K562 (cell line): ENCODE results near the gene MRNIP. TPM values are rescaled to one million over a fixed set of nuclear protein-coding genes. Genes with fewer than 3 reads are reported as not detected.

Experiments
- CCNT2 ChIP-seq: IDR thresholded peaks from 2 replicates; pipeline ENCODE4 v1.6.1; 2011; ENCODE audit warnings: borderline replicate concordance, low read depth, mild to moderate bottlenecking, moderate library complexity, mixed read lengths, low read length; ENCODE audit not compliant: insufficient read length; ENCODE audit errors: extremely low read depth
- CHAMP1 ChIP-seq: fragments of 450-650 bp; IDR thresholded peaks from 2 replicates; pipeline ENCODE4 v1.6.1; 2016; ENCODE audit warnings: mild to moderate bottlenecking
- CHD7 ChIP-seq: fragments of 200-600 bp; sonication (generic); IDR thresholded peaks from one replicate; pipeline ENCODE4 v1.6.1; 2012; ENCODE audit warnings: mild to moderate bottlenecking, low read depth, low read length, inconsistent platforms
- DPF2 ChIP-seq: fragments of 450-650 bp; IDR thresholded peaks from 2 replicates; pipeline ENCODE4 v1.6.1; 2016
- HDGF ChIP-seq: fragments of 450-650 bp; IDR thresholded peaks from 2 replicates; pipeline ENCODE4 v1.6.1; 2016
- PREB ChIP-seq: sonication (generic); formaldehyde crosslinking; IDR thresholded peaks from 2 replicates; pipeline ENCODE4 v1.8.1; 2023; ENCODE audit warnings: mild to moderate bottlenecking, missing genetic modification reagents
- SAFB2 ChIP-seq: fragments of 200-400 bp; formaldehyde crosslinking; IDR thresholded peaks from 2 replicates; pipeline ENCODE4 v1.6.1; 2018; ENCODE audit warnings: borderline replicate concordance, low read length, low read depth, moderate library complexity; ENCODE audit not compliant: severe bottlenecking
- SETDB1 ChIP-seq: IDR thresholded peaks from one replicate; pipeline ENCODE4 v1.6.1; 2012; ENCODE audit warnings: low read length, control low read depth, inconsistent platforms
- TAL1 ChIP-seq: fragments of 450-650 bp; IDR thresholded peaks from 2 replicates; pipeline ENCODE4 v1.6.1; 2016; ENCODE audit warnings: mild to moderate bottlenecking
- polyA plus RNA-seq, 8 experiments: library from polyadenylated mRNA; depleted of rRNA in 4 of 8; stranded (reverse) in 5 of 8; unstranded in 3 of 8; fragments of >200 nt; fragmentation: Nextera tagmentation in 2 of 8; fragmentation: Illumina TruSeq in 1 of 8; extraction: Ambion mirVana in 2 of 8; extraction: Trizol in 1 of 8; gene quantifications; 2 replicates each; pipeline versions ENCODE4 v1.2.1 to v1.2.3, GENCODE V29; 2011 to 2014; ENCODE audit warnings: inconsistent platforms in 1 of 8, missing spikeins in 1 of 8
- total RNA-seq, 7 experiments: library from RNA; depleted of rRNA in 6 of 7; stranded (reverse); fragments of >200 nt in 6 of 7; fragmentation: Illumina TruSeq in 2 of 7; extraction: Trizol in 2 of 7; gene quantifications; 2 replicates each; pipeline versions ENCODE4 v1.2.1 to v1.2.3, GENCODE V29; 2011 to 2021; ENCODE audit warnings: low replicate concordance in 1 of 7

Gene MRNIP
- total and polyA plus RNA-seq, 9 of the 15 experiments (the other 6 are each of a cell fraction or from before 2014, with no cell fraction given): 3.6 to 39.0 (median 16.8) TPM

GRCh38 chr5:179836225-179837019, 22.2 kb downstream of the MRNIP start (continued):
- TF ChIP-seq TAL1 (0 out of 2 replicates have a peak, but pooled peaks have one; percentile 7), CCNT2 (peak; percentile 58), CHD7 (no peak), SETDB1 (no peak), SAFB2 (no peak), CHAMP1 (no peak), PREB (no peak), HDGF (no peak), DPF2 (peak; percentile 51; the same call in 1 of the 2 replicates)
